HG03039 (cell line): ENCODE measurements around the gene LYZ.
"Not testable (repeated sequence)": the region's sequence is repeated elsewhere in the genome, so short reads cannot be mapped to it uniquely, and the experiment has no call there.

Experiments
- ATAC-seq: cut with Tn5 transposase; IDR thresholded peaks from one replicate; pipeline ENCODE4 v1.9.1; 2021; ENCODE audit warnings: mild to moderate bottlenecking, moderate library complexity; ENCODE audit not compliant: unreplicated experiment

The LYZ gene

DNA sequence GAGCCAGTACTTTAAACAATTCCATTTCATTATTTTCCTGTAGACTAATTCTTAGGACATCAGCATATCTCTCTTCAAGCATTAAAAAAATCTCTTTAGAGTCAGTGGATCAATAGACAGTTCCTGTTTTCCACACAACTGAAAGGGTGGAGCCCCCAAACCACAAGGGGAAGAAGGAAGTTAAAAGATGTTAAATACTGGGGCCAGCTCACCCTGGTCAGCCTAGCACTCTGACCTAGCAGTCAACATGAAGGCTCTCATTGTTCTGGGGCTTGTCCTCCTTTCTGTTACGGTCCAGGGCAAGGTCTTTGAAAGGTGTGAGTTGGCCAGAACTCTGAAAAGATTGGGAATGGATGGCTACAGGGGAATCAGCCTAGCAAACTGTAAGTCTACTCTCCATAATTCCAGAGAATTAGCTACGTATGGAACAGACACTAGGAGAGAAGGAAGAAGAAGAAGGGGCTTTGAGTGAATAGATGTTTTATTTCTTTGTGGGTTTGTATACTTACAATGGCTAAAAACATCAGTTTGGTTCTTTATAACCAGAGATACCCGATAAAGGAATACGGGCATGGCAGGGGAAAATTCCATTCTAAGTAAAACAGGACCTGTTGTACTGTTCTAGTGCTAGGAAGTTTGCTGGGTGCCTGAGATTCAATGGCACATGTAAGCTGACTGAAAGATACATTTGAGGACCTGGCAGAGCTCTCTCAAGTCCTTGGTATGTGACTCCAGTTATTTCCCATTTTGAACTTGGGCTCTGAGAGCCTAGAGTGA, at the start of gene LYZ:
TSS of gene LYZ (plus strand) at position 220 of the 777 bp plus-strand sequence. CDS start at position 248, 28 bp downstream.
- ATAC-seq = no peak

DNA sequence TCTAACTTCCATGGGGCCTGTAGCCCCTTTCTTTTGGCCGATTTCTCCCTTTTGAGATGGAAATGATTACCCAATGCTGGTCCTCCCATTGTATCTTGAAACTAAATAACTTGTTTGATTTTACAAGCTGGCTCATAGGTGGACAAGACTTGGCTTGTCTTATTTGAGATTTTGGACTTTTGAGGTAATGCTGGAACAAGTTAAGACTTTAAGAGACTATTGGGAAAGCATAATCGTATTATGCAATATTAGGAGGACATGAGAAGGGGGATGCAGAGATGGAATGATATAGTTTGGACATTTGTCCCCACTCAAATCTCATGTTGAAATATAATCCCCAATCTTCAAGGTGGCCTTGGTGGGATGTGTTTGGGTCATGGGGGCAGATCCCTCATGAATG, 49.2 kb upstream of the LYZ start:
- no peak for ATAC-seq

DNA sequence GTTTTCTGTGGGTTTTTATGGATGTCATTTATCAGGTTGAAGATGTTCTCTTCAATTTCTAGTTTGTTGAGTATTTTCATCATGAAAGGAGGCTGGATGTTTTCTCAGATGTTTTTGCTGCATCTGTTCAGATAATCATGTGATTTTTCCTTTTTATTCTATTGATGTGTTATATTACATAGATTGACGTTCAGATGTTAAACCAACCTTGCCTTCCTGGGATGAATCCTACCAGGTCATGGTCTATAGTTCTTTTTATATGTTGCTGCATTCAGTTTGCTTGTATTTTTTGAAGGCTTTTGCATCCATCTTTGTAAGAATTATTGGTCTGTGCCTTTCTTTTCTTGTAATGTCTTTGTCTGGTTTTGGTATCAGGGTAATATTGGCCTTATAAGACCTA, 43.9 kb upstream of the LYZ start:
- ATAC-seq = no peak

DNA sequence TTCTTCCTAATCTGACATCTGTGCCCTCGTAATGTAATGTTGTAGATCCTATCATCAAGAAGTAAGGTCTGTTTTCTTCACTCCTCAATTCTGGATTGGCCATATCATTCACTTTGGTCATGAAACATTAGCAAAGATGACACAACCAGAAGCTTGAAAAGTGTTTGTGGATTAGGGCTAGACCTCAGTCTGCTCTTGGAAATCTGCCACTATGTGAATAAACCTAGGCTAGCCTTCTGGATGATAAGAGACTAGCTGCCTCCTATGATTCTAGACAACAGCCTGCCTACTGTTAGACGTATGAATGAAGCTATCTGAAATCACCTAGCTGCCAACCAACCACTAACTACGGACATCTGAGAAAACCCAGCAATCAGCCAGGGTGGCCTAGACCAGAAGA, 38.7 kb upstream of the LYZ start:
- ATAC-seq = no peak

DNA sequence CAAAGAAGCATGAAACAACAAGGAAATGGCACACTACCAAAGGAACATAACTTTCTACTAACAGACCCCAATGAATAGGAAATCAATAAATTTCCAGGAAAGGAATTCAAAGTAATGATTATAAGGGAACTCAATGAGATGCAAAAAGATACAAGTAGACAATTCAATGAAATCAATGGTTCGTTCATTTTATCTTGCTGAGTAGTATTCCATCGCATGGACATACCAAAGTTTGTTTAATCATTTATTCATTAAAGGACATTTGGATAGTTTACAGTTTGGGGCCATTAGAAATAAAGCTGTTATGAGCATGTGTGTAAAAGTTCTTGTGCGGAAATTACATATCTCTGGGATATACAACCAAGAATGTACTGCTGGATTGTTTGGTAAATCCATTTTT, 35.0 kb upstream of the LYZ start:
- no peak for ATAC-seq

DNA sequence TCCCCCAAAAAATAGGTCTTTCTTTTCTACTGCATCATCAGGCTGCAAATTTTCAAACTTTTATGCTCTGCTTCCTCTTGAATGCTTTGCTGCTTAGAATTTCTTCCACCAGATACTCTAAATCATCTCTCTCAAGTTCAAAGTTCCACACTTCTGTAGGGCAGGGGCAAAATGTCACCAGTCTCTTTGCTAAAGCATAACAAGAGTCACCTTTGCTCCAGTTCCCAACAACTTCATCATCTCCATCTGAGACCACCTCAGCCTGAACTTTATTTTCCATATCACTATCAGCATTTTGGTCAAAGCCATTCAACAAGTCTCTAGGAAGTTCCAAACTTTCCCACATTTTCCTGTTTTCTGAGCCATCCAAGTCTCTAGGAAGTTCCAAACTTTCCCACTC, 31.4 kb upstream of the LYZ start:
- not testable (repeated sequence) for ATAC-seq

DNA sequence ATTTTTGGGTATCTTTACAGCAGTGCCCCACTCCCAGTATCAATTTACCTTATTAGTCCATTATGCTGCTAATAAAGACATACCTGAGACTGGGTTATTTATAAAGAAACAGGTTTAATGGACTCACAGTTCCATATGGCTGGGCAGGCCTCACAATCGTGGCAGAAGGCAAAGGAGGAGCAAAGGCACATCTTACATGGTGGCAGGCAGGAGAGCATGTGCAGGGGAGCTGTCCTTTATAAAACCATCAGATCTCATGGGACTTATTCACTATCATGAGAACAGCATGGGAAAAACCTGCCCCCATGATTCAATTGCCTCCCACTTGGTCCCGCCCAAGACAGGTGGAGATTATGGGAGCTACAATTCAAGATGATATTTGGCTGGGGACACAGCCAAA, 30.9 kb upstream of the LYZ start:
- not testable (repeated sequence) for ATAC-seq

DNA sequence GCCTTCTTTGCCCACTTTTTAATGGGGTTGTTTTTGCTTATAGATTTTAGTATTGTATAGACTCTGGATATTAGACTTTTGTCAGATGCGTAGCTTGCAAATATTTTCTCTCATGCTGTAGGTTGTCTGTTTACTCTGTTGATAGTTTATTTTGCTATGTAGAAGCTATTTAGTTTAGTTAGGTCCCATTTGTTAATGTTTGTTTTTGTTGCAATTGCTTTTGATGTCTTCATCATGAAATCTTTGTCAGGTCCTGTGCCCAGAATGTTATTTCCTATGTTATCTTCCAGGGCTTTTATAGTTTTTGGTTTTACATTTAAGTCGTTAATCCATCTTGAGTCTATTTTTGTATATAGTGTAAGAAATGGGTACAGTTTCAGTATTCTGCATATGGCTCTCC, 30.0 kb upstream of the LYZ start:
- no peak for ATAC-seq

DNA sequence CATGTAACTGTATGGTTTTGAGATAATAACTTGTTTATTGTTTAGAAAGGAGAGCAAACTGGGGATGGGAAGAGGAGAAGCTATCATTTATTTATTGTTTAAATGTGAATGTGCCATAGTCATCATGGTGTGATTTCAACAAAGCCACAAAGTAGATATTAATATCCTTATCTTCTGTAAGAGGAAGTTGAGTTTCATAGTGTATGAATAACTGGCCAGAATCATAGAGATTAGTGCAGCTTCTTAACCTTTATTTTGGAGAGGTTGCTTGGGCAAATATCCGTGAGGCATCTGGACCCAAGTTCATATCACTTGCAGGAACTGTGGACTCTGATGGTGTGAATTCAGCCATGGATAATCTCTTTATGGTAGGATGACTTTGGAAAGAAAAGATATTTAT, 26.8 kb upstream of the LYZ start:
- ATAC-seq = no peak

DNA sequence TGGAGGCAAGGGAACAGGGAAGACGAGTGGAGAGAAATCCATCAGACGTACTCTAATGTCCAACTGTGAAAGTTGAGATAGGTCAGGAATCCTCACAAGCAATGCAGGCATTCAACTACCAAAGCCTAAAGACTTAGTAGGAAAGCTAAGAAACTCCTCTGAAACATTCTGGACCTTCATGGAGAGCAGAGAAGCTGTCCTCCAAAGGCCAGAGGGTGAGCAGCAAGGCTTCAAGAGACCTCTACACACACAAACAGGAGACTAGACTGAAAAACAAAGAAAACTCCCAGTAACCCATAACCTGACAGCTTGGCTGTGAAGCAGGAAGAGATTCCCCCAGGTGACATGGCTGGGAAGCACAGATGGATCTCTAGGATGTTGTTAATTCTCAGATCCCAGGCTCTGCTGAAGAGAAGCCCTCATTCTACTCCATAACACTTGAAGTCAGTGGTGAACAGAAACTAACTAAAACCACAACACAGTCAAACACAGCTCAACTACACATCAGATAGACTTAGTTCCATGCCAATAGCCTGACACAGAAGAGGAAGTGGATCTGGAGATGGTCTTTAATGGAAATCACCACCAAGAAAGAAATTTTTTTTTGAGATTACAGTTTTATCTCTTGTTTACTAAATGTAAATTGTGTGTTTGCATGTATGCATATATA, 23.2 kb upstream of the LYZ start:
- peak; percentile 94 for ATAC-seq

DNA sequence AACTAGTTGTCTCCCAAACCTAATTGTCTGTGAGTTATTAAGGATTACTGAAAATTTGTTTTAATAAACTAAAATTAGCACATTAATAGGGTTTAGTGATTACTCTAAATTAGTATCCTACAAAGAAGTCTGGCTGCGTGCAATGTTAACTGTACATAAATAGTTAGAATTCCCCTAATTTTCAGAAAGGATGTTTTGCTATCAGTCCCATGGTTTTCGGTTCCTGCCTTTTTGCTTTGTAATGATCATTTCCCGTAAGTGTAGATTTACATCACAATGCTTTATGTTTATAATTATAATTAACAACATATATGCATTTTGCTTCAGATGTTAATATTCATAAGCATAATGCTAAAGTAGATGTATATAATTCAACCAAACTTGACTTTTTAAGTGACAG, 19.8 kb upstream of the LYZ start:
- ATAC-seq = no peak

DNA sequence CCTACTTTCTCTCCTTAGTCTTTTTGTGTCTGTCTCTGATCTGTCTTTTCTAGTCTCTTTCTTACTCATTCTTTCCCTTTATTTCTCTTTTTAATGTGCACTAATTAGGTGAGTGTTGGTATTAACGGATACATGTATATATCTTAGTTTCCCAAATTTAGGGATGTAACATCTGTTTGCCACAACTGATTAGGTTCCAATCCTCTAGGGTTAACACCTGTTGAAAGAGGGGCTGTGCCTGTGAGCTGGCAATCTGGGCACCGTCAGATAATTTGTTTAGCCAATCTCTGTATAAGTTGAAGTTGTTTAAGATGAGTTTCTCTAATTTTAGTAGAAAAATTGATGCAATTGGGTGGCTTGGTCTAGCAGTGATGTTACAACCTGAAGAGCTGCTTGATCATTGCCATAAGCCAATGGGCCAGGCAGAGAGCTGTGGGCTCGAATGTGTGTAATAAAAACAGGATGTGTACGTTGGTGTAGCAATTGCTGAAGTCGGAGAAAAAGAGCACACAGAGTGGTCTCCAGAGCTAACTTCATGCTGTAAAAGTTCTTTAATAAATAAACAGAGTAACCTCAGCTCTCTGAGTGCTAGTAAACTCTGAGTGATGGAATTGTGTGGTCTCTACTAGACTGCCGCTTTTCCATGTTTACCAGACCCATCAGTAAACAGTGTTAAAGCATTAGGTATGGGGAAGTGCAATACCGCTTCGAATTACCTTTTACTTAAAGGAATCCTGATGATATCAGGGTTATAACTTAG, 18.3 kb upstream of the LYZ start:
- no peak for ATAC-seq

DNA sequence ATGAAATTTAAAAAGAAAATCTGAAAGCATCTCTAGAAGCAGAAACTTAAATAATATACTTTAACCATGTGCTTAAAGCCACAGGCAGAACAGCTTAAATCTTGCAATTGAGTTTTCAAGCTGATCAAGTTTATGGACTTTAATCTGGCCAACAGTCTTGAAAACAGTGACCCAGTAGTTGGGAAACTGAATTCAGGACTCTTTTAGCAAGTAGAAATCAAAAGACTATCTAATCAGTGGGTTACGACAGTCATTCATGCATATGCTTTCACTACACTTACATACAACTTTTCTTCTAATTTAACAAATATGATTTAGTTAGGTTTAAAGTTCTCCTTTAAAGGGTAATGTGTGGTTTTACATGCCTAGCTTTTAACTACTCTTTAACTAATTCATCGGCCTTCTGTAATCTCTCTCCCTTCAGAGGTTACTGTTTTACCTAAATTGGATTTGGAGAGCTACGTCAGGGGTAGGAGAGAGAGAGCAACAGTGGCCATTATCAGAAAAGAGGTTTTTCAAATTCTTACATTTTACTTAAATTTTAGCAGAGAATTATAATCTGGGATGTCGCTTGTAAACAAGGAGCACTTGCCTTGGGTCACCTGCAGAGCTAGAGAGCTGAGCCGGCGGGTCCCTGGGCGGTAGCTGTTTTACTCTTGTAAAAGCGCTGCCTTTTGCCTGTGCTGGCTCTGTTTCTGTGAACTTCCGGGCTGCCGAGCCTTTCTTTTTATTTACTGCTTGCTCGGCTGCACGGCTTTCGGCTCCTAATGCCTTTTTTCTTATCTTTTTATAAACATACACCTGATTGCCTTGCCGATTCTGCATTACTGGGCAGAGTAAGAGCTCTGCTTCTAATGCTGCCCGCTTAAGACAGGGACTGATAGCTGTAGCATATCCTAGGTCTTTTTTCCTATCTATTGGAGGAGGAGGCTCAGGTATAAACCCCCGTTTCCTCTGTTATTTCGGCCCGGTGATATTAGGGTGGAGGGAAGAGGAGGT, 17.4 kb upstream of the LYZ start:
- ATAC-seq = peak; percentile 74

DNA sequence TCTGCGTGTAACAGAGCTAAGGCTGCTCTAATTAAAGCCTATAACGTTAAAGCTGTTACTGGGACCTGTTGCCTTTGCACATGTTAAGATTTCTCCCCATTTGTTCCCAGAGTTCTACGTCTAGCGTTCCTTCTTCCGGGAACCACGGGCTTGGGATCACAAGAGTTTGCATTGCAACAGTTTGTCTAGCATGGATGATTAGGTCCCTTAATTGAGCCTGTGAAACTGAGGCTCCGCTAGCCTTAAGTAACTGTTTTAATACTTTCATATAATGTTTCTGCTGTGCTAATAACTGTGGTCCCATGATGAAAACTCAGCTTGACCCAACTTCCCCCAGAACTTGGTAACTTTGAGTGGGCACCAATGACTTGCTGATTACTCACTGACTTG, 16.7 kb upstream of the LYZ start:
- ATAC-seq = peak; percentile 12

DNA sequence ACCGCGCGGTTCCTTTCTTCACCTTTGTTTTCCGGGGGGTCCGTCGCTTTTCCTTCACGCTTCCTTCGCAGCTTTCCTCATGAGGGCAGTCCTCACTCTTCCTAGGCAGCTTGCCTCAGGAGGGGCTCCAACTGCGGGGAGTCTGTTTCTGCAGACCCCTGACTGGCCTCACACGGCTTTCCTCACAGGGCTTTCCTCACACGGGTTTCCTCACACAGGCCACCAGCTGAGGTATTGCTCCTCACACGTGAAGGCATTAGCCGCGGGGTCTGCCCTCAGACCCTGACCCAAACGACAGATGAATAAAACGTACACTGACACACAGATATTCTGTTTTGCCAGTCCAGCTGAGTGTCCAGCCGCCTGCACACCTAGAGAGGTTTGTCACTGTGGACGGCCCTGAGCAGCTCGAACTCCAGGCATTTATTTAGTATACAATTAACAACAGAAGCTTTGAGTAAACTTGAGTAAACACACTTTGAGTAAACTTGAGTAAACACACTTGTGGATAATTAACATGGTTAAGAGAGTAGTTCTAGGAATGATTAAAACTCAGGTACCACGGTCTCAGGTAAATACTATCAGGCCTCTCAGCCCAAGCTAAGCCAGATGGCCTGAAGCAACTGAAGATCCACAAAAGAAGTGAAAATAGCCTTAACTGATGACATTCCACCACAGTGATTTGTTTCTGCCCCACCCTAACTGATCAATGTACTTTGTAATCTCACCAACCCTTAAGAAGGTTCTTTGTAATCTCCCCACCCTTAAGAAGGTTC, 16.1 kb upstream of the LYZ start:
- no peak for ATAC-seq

DNA sequence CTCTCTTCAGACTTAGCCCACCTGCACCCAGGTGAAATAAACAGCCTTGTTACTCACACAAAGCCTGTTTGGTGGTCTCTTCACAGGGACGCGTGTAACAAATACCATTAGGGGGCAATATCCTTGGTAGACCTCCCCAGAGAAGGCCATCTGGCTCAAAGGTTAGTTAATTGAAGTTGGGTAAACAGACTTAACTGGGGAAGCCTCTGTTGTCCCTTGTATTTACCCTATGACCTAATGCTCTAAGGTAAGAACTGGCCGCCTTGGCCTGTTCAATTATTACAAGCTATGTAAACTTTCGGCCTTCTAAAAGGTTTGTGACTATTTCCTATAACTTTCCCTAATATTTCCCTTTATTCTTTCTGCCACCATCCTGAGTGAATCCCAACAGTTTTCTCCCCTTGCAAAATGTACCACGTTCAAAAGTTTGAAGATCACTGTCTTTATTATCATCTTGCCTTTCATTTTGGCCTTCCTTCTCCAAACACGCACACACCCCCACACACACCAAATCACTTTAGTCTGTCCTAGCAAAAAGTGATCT, 15.3 kb upstream of the LYZ start:
- no peak for ATAC-seq

DNA sequence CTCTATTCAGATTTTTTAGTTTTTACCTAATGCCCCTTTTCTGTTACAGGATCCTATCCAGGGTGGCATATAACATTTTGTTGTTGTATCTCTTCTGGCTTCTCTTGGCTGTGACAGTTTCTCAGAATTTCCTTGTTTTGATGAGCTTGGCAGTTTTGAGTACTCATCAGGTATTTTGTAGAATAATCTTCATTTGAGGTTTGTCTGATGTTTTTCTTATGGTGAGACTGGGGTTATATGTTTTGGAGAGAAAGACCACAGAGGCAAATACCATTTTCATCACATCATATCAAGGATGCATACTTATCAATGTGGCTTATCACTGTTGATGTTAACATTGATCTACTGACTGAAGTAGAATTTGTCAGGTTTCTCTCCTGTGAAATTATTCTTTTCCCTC, 14.0 kb upstream of the LYZ start:
- ATAC-seq = no peak

DNA sequence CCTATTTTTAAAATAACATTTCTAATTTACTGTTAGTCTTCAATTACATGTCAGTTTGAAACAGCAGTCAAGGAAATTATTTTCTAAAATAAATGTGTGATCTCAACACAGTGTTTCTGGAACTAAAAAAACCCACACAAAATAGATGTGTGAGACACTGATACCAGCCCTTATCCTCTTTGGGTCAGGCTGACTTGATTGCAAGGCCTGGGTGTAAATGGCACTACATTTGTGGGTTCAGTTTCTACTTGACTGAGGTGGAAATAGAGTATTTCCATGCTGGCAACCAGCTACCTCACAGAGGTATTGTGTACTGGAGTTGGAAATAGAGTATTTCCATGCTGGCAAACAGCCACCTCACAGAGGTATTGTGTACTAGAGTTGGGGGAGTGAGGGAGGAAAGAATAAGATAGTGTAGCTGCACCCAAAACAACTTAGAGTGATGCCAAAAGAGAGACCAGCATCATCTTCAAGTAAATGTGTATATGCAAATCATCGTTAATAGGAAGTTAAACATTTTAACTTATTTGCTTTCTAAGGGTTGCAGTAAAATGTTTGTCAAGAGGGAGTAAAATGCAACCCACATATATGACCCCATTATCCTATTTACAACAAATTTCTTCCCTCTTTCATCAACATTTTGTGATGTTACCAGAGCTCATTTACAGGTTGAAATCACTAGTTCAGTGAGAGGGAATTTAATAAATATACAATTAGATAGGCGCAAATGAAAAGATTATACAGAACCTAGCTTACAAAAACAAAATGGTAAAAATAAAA, 10.7 kb upstream of the LYZ start:
- ATAC-seq = no peak
